Panc1 (cell line): ENCODE data around the gene CFAP251. TPM values are rescaled to one million over a fixed set of nuclear protein-coding genes. Genes with fewer than 3 reads are reported as not detected.

Experiments used
- ATAC-seq: fragments of 200-7000 bp; cut with Tn5 transposase; 2 replicates; pipeline ENCODE4 v1.9.1; 2020; ENCODE audit warnings: mild to moderate bottlenecking, moderate library complexity
- BruUV-seq: library from RNA; stranded (reverse); fragments of 400-500 nt; replicated peaks from 2 replicates; lab custom pipeline; 2021; lab: Mats Ljungman, UMichigan
- CTCF ChIA-PET: fragments of 300-600 bp; sonication (Branson Sonifier 250); formaldehyde crosslinking; loops from one replicate; lab custom pipeline; 2022; ENCODE audit warnings: antibody characterized with exemption; lab: Charles Lee
- POLR2A ChIA-PET: fragments of 300-600 bp; sonication (Branson Sonifier 250); formaldehyde crosslinking; loops from one replicate; lab custom pipeline; 2022; ENCODE audit warnings: antibody characterized with exemption; lab: Charles Lee
- DNase-seq: peaks from one replicate; pipeline ENCODE4 v3.0.0-alpha.2; 2010; ENCODE audit warnings: low read depth, low spot score
- H3K27ac ChIP-seq: 2 replicates; pipeline ENCODE4 v1.5.1; 2011; ENCODE audit warnings: mild to moderate bottlenecking, low read length, inconsistent platforms
- H3K27me3 ChIP-seq: fragments of 200-500 bp; sonication (Bioruptor generic); 2 replicates; pipeline ENCODE4 v1.6.0; 2014; ENCODE audit warnings: low read length, inconsistent platforms; ENCODE audit not compliant: control insufficient read depth, insufficient read depth
- H3K36me3 ChIP-seq: fragments of 200-500 bp; sonication (Bioruptor generic); 2 replicates; pipeline ENCODE4 v1.5.1; 2014; ENCODE audit warnings: inconsistent platforms, mild to moderate bottlenecking, low read length, moderate library complexity; ENCODE audit not compliant: control insufficient read depth, insufficient read depth
- H3K4me1 ChIP-seq: 2 replicates; pipeline ENCODE4 v1.5.1; 2011; ENCODE audit warnings: inconsistent platforms, mild to moderate bottlenecking, low read length, moderate library complexity; ENCODE audit not compliant: control insufficient read depth, insufficient read depth
- H3K4me3 ChIP-seq, 2 experiments: 2 replicates each; pipeline ENCODE4 v1.5.1; 2011 to 2012; ENCODE audit warnings: low read depth in 2 of 2, low read length in 2 of 2, mild to moderate bottlenecking in 2 of 2, inconsistent platforms in 1 of 2, moderate library complexity in 1 of 2
- H3K9me3 ChIP-seq: fragments of 200-500 bp; sonication (Bioruptor generic); 2 replicates; pipeline ENCODE4 v1.5.1; 2014; ENCODE audit warnings: low read depth, mild to moderate bottlenecking, inconsistent platforms, low read length, moderate library complexity; ENCODE audit not compliant: control insufficient read depth, insufficient read depth
- CTCF ChIP-seq: fragments of 450-650 bp; IDR thresholded peaks from 2 replicates; pipeline ENCODE4 v1.5.1; 2017; ENCODE audit warnings: mild to moderate bottlenecking
- POLR2AphosphoS5 ChIP-seq: IDR thresholded peaks from 2 replicates; pipeline ENCODE4 v1.6.1; 2012; ENCODE audit warnings: mild to moderate bottlenecking, low read depth, low read length, moderate library complexity
- REST ChIP-seq, 2 experiments: IDR thresholded peaks; 2 replicates each; pipeline ENCODE4 v1.6.1; 2011 to 2012; ENCODE audit warnings: low read depth in 2 of 2, control low read depth in 1 of 2, low read length in 1 of 2, mild to moderate bottlenecking in 1 of 2, moderate library complexity in 1 of 2; ENCODE audit not compliant: insufficient read depth in 1 of 2
- SIN3A ChIP-seq: IDR thresholded peaks from 2 replicates; pipeline ENCODE4 v1.6.1; 2012; ENCODE audit warnings: low read depth, mild to moderate bottlenecking, low read length, moderate library complexity, borderline replicate concordance; ENCODE audit not compliant: insufficient read depth
- TCF7L2 ChIP-seq: IDR thresholded peaks from 2 replicates; pipeline ENCODE4 v1.6.1; 2011; ENCODE audit warnings: mild to moderate bottlenecking, low read depth, low read length, inconsistent platforms
- in situ Hi-C: cut with HindIII; loops from 2 replicates; pipeline ENCODE4 v1.10.0; 2016; ENCODE audit warnings: low sequenced_read_pairs, low pct_unique_long_range_greater_than_20kb
- intact Hi-C: fragments of 100-400 bp; cut with micrococcal nuclease; formaldehyde crosslinking; loops from one replicate; pipeline ENCODE4 v1.10.0; 2022; ENCODE audit not compliant: unreplicated experiment
- total RNA-seq: library from RNA; stranded (reverse); gene quantifications from one replicate; pipeline ENCODE4 v1.2.1, GENCODE V29; 2021; ENCODE audit not compliant: unreplicated experiment

The CFAP251 gene
- total RNA-seq, 1 experiment from 2014 or later = 4.2 TPM

GRCh38 chr12:121982950-121983349 is 64.6 kb downstream of the CFAP251 start:
- Histone ChIP-seq H3K27me3 (no peaks in the 10 kb centered on the region), H3K4me1 (no peaks in the 10 kb centered on the region), H3K36me3 (no peaks in the 10 kb centered on the region), H3K27ac (no peak overlapping the region), H3K4me3 (no peak overlapping the region), H3K9me3 (no peaks in the 10 kb centered on the region)
- DNase-seq (no peak), ATAC-seq (no peak)
- no TSS peak for BruUV-seq
- CTCF ChIA-PET = no interaction called here
- intact Hi-C loops = no loop called here
- POLR2A ChIA-PET = no interaction called here
- TF ChIP-seq REST (IDR thresholded peaks at IDR 0.05; ENCODE audit: insufficient read depth in 1 of 2, low read depth in 2 of 2, low read length in 1 of 2) (no peak), CTCF (no peak), POLR2AphosphoS5 (no peak), TCF7L2 (no peak), SIN3A (no peak)
- in situ Hi-C loops = no loop called here

- ATAC-seq (no peak), DNase-seq (no peak)
- CTCF ChIA-PET = no interaction called here
- TF ChIP-seq TCF7L2 (no peak), REST (IDR thresholded peaks at IDR 0.05; ENCODE audit: insufficient read depth in 1 of 2, low read depth in 2 of 2, low read length in 1 of 2) (no peak), SIN3A (no peak)
- Histone ChIP-seq H3K9me3 (no peaks in the 10 kb centered on the region), H3K27me3 (no peaks in the 10 kb centered on the region), H3K36me3 (no peaks in the 10 kb centered on the region), H3K4me3 (no peak overlapping the region), H3K27ac (no peak overlapping the region), H3K4me1 (no peaks in the 10 kb centered on the region)
- no TSS peak for BruUV-seq
- in situ Hi-C loops = no loop called here
- intact Hi-C loops = no loop called here
- POLR2A ChIA-PET = no interaction called here
These were observed 65.3 kb downstream of the CFAP251 start for GRCh38 chr12:121983536-121984210.
